GM21786 (cell line): ENCODE data around the gene MEST.
"Not testable (repeated sequence)": the region's sequence is repeated elsewhere in the genome, so short reads cannot be mapped to it uniquely, and the experiment has no call there.

Experiments
- ATAC-seq: cut with Tn5 transposase; IDR thresholded peaks from one replicate; pipeline ENCODE4 v1.9.1; 2021; ENCODE audit not compliant: unreplicated experiment

Gene MEST

DNA sequence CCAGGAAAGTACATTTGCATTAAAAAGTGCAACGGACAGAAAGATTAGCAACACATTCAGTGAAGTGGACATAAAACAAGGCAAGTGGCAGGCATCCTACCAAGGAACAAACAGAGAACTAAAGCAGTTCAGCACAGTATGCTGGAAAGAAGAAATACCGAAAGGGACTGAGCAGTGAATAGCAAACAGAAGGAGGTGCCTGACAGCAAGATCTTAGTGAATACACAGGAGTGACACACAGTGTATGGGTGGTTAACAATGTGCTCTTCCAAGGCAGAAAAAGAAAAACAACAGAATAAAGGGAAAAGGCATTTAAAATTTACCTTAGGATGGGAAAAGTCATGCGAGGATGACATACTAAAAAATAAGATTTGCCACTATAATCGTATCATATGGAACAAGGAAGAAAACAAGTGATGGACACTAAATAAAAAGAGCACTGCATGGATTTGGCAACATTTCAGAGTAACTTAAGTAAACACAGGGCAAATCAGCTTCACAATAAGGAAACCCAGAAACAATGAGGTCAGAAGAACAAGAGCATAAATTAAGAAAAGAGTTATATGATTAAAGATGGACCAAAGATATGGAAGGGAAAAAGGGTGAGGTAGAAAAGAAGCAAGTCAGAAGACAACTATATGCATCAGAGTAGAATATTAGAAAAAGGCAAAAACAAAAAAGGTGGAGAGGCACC lies 29.5 kb downstream of the MEST start:
- ATAC-seq: no peak

GRCh38 chr7:130523519-130524125 lies 31.7 kb downstream of the MEST start:
- not testable (repeated sequence) for ATAC-seq

GRCh38 chr7:130524628-130525027 lies 32.7 kb downstream of the MEST start:
- ATAC-seq: no peak

DNA sequence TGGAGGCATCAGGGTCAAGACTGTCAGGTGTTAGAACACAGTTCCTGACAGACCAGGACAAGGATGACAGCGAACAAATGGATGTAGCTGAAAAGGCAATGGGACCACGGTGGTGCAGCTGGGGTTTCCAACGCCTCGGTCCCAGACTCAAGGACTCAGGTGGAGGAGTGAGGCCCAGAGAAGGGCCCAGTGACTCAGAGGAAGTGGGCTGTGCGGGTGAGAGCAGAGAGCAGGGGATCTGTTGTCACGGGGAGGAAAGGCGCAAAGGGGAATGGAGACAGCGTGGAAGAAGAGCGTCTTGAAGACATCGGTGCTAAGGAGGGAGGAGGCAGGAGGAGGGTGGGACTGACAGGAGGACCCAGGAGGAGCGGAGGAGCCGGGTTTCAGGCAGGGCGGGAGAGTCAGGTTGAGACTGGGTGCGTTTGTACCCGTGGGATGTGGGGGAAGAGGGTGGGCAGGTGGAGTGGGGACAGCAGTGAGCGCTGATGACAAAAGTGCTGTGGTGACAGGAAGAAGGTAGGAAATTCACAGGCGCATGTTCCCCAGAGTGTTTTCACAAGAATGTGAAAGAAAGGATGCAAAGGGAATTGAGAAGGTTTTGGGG lies 36.0 kb downstream of the MEST start:
- not testable (repeated sequence) for ATAC-seq

GRCh38 chr7:130529417-130529816 lies 37.5 kb downstream of the MEST start:
- ATAC-seq: no peak

- ATAC-seq: not testable (repeated sequence)
Measured at GRCh38 chr7:130537894-130538293, 46.0 kb downstream of the MEST start.

GRCh38 chr7:130541287-130541686 lies 49.4 kb downstream of the MEST start:
- not testable (repeated sequence) for ATAC-seq

DNA sequence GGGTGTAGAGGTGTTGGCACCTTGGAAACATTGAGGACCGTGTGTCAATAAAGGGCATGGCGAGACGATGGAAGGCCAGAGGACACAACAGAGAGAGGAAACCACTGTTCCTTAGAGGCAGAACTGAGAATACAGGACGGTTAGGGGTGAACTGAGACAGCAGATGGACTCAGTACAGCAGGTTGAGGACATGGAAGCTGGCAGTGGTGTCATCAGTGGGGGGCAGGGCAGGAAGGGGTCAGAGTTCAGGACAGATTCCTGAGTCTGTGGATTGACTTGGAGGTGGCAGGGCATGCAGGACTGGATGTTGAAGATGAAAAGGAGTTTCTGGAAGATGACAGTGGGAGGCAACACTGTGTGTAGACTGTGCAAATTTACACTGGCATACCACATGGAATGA lies 50.4 kb downstream of the MEST start:
- not testable (repeated sequence) for ATAC-seq

- ATAC-seq: no peak
Measured at GRCh38 chr7:130543487-130544010, 51.7 kb downstream of the MEST start.

- ATAC-seq: no peak
Measured at GRCh38 chr7:130544356-130544755, 52.5 kb downstream of the MEST start.

GRCh38 chr7:130553398-130554029 lies 61.6 kb downstream of the MEST start:
- no peak for ATAC-seq

DNA sequence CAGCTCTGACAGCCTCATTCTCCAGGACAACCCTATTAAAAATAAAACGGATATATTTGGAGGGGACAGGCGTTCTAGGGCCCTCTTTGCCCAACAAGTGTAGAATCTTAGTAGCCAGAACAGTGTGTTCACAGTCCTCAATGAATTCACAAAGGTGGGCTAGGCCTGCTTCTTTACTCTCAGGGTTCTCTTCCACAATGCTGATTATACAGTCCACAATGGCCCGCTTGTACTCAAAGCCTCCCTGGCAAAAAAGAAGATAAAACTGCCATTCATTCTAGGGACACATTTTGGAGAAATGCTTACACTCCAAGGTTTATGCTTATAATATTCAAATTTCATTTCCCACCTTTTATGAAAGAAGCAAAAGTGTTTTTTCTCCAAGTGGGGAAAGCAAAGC lies 62.6 kb downstream of the MEST start:
- no peak for ATAC-seq
